Endothelial cell (in vitro differentiated cells): ENCODE data around the gene TBC1D14. TPM values are rescaled to one million over a fixed set of nuclear protein-coding genes. Genes with fewer than 3 reads are reported as not detected.

Experiments
- DNase-seq: peaks from one replicate; pipeline ENCODE4 v3.0.0; 2021; ENCODE audit warnings: low spot score
- H3K27ac Mint-ChIP-seq: one replicate; pipeline ENCODE4 v1.8.0; 2021; ENCODE audit warnings: mixed read lengths, inconsistent platforms; ENCODE audit not compliant: unreplicated experiment
- H3K27me3 Mint-ChIP-seq: one replicate; pipeline ENCODE4 v1.8.0; 2021; ENCODE audit warnings: mild to moderate bottlenecking, moderate library complexity, mixed read lengths, inconsistent platforms; ENCODE audit not compliant: unreplicated experiment
- H3K36me3 Mint-ChIP-seq: one replicate; pipeline ENCODE4 v1.8.0; 2021; ENCODE audit warnings: mild to moderate bottlenecking, low read depth, mixed read lengths, inconsistent platforms; ENCODE audit not compliant: unreplicated experiment
- H3K4me1 Mint-ChIP-seq: one replicate; pipeline ENCODE4 v1.8.0; 2021; ENCODE audit warnings: mild to moderate bottlenecking, mixed read lengths, inconsistent platforms; ENCODE audit not compliant: unreplicated experiment
- H3K4me3 Mint-ChIP-seq: one replicate; pipeline ENCODE4 v1.8.0; 2021; ENCODE audit warnings: mild to moderate bottlenecking, mixed read lengths, inconsistent platforms; ENCODE audit not compliant: unreplicated experiment
- H3K9me3 Mint-ChIP-seq: one replicate; pipeline ENCODE4 v1.8.0; 2021; ENCODE audit warnings: mixed read lengths, inconsistent platforms; ENCODE audit not compliant: unreplicated experiment
- CTCF ChIP-seq: fragments of 200-600 bp; sonication (generic); IDR thresholded peaks from one replicate; pipeline ENCODE4 v1.5.0; 2021; ENCODE audit warnings: antibody characterized with exemption; ENCODE audit not compliant: unreplicated experiment
- total RNA-seq: library from RNA; stranded (reverse); fragmentation: NEBNext Ultra II Directional; extraction: Animal tissue kit (Norgen Biotek cat#: 25700); gene quantifications from one replicate; pipeline ENCODE4 v1.2.1, GENCODE V29; 2021; ENCODE audit not compliant: unreplicated experiment

The TBC1D14 gene
- total RNA-seq, 1 donor from 2014 or later: 33.0 TPM

- no peak for DNase-seq
- Mint-ChIP-seq H3K9me3 (no peaks in the 10 kb centered on the region), H3K27ac (peak overlapping the region; percentile 30), H3K27me3 (peaks cover 2% of the 10 kb centered on the region), H3K36me3 (peaks cover 9% of the 10 kb centered on the region), H3K4me3 (no peak overlapping the region), H3K4me1 (peaks cover 81% of the 10 kb centered on the region)
- no peak for TF ChIP-seq CTCF
These were observed 30.4 kb downstream of the TBC1D14 start for GRCh38 chr4:6939761-6940743.

- no peak for TF ChIP-seq CTCF
- Mint-ChIP-seq H3K9me3 (no peaks in the 10 kb centered on the region), H3K36me3 (peaks cover 9% of the 10 kb centered on the region), H3K4me3 (no peak overlapping the region), H3K27me3 (peaks cover 2% of the 10 kb centered on the region), H3K27ac (no peak overlapping the region), H3K4me1 (peaks cover 77% of the 10 kb centered on the region)
- no peak for DNase-seq
These were observed 31.1 kb downstream of the TBC1D14 start for GRCh38 chr4:6940744-6941137.

GRCh38 chr4:6941796-6942195 is 32.2 kb downstream of the TBC1D14 start:
- Mint-ChIP-seq H3K27ac (peak overlapping the region; percentile 75), H3K4me1 (peaks cover 70% of the 10 kb centered on the region), H3K4me3 (no peak overlapping the region), H3K9me3 (no peaks in the 10 kb centered on the region), H3K36me3 (no peaks in the 10 kb centered on the region), H3K27me3 (peaks cover 2% of the 10 kb centered on the region)
- DNase-seq: no peak
- no peak for TF ChIP-seq CTCF

GRCh38 chr4:6942238-6942800 is 32.7 kb downstream of the TBC1D14 start:
- TF ChIP-seq CTCF: no peak
- no peaks in the 10 kb centered on the region for H3K36me3 Mint-ChIP-seq
- H3K4me3 Mint-ChIP-seq: no peak overlapping the region
- no peak for DNase-seq
- H3K27ac Mint-ChIP-seq: peak overlapping the region; percentile 77
- H3K27me3 Mint-ChIP-seq: peaks cover 2% of the 10 kb centered on the region
- H3K9me3 Mint-ChIP-seq: no peaks in the 10 kb centered on the region
- H3K4me1 Mint-ChIP-seq: peaks cover 68% of the 10 kb centered on the region
